C1 segment of cervical spinal cord (tissue), 14 donors: ENCODE results near the gene CFHR1.
"Not testable (repeated sequence)": the region's sequence is repeated elsewhere in the genome, so short reads cannot be mapped to it uniquely, and the experiment has no call there.

ENCODE experiments used
- DNase-seq, 14 donors: peaks; one replicate each; lab custom pipeline; 2025; lab: John Stamatoyannopoulos, UW

Gene CFHR1

DNA sequence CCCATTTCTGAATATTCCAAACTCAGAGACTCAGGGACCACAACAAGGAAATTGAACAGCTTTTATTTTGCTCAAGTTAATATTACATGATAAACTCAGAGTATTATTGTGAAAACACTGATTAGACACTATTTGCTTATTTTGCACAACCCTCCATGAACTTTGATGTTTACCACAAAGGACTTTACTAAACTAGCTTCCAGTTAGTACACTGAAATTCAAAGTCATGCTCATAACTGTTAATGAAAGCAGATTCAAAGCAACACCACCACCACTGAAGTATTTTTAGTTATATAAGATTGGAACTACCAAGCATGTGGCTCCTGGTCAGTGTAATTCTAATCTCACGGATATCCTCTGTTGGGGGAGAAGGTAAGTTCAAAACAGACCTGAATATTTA lies at the start of gene CFHR1:
TSS of gene CFHR1 (plus strand) at position 201 of the 400 bp plus-strand sequence. CDS start at position 315, 114 bp downstream.
- not testable (repeated sequence) for DNase-seq

- not testable (repeated sequence) for DNase-seq
Measured at GRCh38 chr1:196769823-196770222, 49.7 kb upstream of the CFHR1 start.

GRCh38 chr1:196773713-196774112 lies 45.8 kb upstream of the CFHR1 start:
- DNase-seq: no peak

- DNase-seq: no peak
Measured at GRCh38 chr1:196774175-196774574, 45.4 kb upstream of the CFHR1 start.

DNA sequence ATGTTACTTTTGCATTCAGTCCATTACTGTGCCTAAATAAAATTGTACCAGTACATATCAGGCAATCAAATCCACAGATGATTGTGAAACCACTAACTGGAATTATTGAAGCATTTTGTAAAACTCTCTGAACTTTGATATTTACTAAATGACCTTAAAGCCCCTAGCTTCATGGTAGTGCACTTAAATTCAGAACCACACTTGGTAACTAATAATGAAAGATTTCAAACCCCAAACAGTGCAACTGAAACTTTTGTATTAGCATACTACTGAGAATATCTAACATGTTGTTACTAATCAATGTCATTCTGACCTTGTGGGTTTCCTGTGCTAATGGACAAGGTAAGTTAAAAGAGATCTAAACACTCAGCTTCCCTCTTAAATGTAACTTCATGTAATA lies 44.9 kb upstream of the CFHR1 start, which contains the start of gene CFHR3:
TSS of gene CFHR3 (plus strand) at position 238 of the 400 bp plus-strand sequence. CDS start at position 285, 47 bp downstream.
- no peak for DNase-seq

DNA sequence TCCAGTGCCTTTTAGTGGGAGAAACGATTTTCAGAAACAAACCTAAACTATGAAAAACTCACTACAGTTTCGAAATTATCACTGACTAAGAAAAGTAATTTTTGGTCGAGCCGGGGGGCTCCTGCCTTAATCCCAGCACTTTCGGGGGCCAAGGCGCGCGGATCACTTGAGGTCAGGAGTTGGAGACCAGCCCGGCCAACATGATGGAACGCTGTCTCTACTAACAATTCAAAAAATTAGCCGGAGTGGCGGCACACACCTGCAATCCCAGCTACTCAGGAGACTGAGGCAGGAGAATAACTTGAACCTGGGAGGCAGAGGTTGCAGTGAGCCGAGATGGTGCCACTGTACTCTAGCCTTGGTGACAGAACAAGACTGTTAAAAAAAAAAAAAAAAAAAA lies 41.9 kb upstream of the CFHR1 start:
- no peak for DNase-seq

- no peak for DNase-seq
Measured at GRCh38 chr1:196779093-196779492, 40.4 kb upstream of the CFHR1 start.

DNA sequence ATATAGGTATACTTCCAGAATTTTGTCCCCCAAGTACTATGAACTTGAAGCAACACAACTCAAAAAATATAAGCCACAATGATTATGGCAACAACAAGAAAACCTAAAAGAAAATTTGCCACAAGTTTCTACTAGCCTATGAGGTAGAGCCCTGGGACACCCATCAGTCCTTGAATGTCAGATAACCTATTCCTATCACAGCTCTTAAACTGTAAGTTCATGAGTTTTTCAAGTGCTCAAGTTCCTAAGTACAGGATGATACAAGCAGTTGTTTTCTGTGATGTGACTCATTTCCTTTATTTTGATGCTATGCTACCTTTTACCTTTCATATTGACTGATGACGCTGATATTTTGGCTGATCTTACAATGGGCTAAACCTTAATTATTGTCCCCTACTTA lies 28.3 kb upstream of the CFHR1 start:
- DNase-seq: not testable (repeated sequence)

DNA sequence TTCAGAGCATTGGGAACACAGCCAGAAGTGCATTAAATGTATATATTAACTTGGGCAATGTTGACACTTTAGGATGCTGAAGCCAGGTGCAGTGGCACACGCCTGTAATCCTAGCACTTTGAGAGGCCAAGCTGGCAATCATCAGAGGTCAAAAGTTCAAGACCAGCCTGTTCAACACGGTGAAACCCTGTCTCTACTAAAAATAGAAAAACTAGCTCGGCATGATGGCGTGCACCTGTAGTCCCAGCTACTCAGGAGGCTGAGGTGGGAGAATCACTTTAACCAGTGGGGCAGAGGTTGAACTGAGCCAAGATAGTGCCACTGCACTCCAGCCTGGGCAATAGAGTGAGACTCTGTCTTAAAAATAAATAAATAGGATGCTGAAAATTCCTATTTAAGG lies 25.4 kb upstream of the CFHR1 start:
- DNase-seq: not testable (repeated sequence)

- DNase-seq: no peak
Measured at GRCh38 chr1:196797891-196798290, 21.6 kb upstream of the CFHR1 start.

DNA sequence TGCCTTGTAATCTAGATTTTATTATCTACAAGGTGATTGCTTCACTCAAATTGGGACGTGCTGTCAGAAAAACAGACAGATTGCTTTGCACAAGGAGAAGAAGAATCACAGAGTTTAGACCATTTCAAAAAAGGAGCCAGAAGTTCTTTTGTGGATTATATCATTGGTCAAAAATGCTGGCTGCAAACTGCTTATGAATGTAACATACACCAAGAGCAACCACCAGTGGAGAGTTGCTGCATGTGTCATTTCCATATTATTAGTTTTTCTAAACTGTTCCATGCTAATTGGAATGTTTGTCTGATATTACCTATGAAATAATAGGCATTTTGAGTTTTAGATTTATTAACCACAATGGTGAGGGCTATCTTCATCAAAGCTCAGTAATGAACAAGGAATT lies 17.6 kb upstream of the CFHR1 start:
- not testable (repeated sequence) for DNase-seq

DNA sequence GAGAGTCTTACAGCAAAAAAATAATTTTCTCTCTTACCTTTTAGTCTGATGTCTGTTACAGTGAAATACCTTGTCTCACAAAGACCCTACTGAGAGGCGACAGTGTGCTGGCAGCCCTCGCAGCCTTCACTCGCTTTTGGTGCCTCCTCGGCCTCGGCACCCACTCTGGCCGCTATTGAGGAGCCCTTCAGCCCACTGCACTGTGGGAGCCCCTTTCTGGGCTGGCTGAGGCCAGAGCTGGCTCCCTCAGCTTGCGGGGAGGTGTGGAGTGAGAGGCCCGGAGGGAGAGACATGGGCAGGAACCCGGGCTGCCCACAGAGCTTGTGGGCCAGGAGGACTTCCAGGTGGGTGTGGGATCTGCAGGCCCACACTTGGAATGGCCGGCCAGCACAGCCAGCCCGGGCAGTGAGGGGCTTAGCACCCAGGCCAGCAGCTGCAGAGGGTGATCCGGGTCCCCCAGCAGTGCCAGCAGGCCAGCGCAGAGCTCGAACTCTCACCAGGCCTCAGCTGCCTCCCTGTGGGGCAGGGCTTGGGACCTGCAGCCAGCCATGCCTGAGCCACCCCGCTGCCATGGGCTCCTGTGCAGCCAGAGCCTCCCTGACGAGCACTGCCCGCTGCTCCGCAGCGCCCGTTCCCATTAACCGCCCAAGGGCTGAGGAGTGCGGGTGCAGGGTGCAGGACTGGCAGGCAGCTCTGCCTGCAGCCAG lies 10.8 kb upstream of the CFHR1 start:
- DNase-seq: no peak

GRCh38 chr1:196817442-196817841 lies 2.1 kb upstream of the CFHR1 start:
- not testable (repeated sequence) for DNase-seq

DNA sequence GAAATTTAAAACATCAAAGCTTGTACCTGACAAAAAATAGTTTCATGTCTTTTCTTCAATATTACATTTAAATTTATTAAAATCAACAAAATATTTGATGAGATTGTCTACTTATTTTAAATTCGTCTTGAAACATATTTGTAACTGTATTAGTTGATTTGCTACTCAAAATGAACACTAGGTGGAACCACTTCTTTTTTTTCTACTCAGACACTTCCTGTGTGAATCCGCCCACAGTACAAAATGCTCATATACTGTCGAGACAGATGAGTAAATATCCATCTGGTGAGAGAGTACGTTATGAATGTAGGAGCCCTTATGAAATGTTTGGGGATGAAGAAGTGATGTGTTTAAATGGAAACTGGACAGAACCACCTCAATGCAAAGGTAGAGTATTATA lies 8.3 kb downstream of the CFHR1 start:
- not testable (repeated sequence) for DNase-seq

GRCh38 chr1:196849613-196850492 lies 30.3 kb downstream of the CFHR1 start:
- DNase-seq: not testable (repeated sequence)

DNA sequence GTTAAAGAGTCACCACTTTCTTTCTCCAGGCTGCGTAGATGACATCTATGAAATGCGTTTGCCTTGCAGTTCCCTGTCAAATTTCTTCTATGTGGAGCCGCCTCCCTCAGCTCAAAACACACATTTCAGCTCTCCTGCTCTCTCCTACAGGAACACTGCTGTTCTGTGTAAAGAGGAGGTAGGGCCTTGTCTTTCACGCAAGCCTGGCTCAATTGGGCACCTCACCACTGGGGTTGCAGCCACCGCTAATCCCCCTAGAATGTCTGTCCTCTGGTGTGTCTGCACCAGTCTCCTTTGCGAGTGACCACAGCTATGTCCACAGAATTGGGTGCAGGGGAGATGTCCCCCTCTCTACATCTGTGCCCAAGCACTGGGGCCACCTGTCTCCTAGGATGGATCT lies 36.5 kb downstream of the CFHR1 start:
- no peak for DNase-seq

- no peak for DNase-seq
Measured at GRCh38 chr1:196857188-196857587, 37.7 kb downstream of the CFHR1 start.

- DNase-seq: no peak
Measured at GRCh38 chr1:196858811-196859210, 39.3 kb downstream of the CFHR1 start.

- no peak for DNase-seq
Measured at GRCh38 chr1:196860323-196860884, 40.9 kb downstream of the CFHR1 start.

GRCh38 chr1:196861429-196861828 lies 41.9 kb downstream of the CFHR1 start:
- no peak for DNase-seq

DNA sequence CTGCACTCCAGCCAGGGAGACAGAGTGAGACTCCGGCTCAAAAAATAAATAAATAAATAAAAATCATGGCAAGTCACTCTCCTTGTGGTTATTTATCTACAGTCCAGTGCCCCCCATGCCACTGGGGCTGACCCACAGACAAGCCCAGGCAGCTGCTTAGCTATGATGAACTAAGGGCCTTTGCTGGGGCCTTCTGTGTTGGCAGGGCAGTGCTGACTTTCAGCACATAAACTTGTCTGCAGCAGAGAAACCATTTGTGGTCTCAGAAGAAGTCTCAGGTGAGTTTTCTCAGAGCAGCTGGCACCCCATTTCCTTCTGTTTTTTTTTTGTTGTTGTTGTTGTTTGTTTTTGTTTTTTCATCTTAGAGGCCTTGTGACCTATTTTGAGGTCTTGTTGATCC lies 47.4 kb downstream of the CFHR1 start:
- no peak for DNase-seq

- DNase-seq: no peak
Measured at GRCh38 chr1:196873385-196873784, 53.9 kb downstream of the CFHR1 start.
